ENCODE data around the gene DYNC1I1. TPM values are rescaled to one million over a fixed set of nuclear protein-coding genes. Genes with fewer than 3 reads are reported as not detected.

Gene DYNC1I1
- total and polyA plus RNA-seq, 4 donors: 0.39 to 7.6 (median 1.5) TPM

DNA sequence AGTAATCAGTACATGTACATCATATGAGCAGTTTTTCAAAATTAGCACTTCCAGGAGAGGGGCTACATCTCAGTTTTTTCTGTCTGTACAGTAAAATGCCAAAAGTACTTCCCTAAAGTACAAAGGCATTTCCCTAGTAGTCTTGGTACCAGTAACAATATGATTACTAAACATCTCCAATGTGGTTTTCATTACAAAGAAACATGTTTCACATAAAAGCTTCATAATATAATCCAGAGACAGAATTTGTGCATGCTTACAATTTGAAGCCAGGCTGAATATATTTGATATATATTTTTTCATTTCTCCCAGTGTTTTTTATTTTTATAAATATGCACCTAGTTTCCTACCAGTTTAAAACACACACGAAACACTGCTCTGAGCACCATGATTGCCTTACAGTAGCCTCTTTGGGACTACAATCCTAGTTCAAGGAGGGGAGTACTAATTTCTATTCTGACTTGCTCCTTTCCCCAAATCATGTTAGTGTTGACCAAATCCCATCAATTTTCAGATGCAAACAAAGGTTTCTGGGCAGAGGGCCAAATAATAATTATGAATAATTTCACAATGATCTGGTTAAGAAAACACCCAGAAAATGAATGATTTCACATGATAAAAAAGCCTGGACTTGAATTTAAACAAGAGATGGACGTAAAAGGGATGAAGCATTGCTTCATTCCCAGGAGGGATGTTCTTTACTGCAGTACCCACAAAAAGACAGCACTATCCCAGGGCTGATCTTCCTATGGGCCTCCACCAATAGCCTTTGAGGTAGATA lies 348.3 kb downstream of the DYNC1I1 start:
- Histone ChIP-seq H3K4me1 (ENCODE audit: control insufficient read depth in 5 of 5, insufficient read depth in 5 of 5, low read length in 5 of 5) (no peaks in the 10 kb centered on the region), H3K27me3 (ENCODE audit: control insufficient read depth in 3 of 3, insufficient read depth in 3 of 3, low read length in 2 of 3) (no peaks in the 10 kb centered on the region), H3K9me3 (ENCODE audit: control insufficient read depth in 4 of 4, insufficient read depth in 3 of 4, low read length in 3 of 4) (no peaks in the 10 kb centered on the region), H3K36me3 (ENCODE audit: control insufficient read depth in 4 of 4, insufficient read depth in 4 of 4, low read length in 4 of 4) (peaks cover 6 to 19% (median 9%) of the 10 kb centered on the region in 4 donors), H3K4me3 (no peak overlapping the region), H3K27ac (ENCODE audit: low read depth in 1 of 2, low read length in 1 of 2) (no peak overlapping the region), H3K9ac (ENCODE audit: insufficient read depth in 1 of 2, low read length in 2 of 2) (no peak overlapping the region)
- TF ChIP-seq, protein P1, sequence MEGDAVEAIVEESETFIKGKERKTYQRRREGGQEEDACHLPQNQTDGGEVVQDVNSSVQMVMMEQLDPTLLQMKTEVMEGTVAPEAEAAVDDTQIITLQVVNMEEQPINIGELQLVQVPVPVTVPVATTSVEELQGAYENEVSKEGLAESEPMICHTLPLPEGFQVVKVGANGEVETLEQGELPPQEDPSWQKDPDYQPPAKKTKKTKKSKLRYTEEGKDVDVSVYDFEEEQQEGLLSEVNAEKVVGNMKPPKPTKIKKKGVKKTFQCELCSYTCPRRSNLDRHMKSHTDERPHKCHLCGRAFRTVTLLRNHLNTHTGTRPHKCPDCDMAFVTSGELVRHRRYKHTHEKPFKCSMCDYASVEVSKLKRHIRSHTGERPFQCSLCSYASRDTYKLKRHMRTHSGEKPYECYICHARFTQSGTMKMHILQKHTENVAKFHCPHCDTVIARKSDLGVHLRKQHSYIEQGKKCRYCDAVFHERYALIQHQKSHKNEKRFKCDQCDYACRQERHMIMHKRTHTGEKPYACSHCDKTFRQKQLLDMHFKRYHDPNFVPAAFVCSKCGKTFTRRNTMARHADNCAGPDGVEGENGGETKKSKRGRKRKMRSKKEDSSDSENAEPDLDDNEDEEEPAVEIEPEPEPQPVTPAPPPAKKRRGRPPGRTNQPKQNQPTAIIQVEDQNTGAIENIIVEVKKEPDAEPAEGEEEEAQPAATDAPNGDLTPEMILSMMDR (IDR thresholded peaks at IDR 0.05; ENCODE audit: control extremely low read depth, extremely low read depth): no peak
- WGBS, 2 donors: 87% methylated on average over 2 of the region's 2 CpGs
- ATAC-seq (ENCODE audit: insufficient read depth, low FRiP score) (no peak), DNase-seq (no peak)

DNA sequence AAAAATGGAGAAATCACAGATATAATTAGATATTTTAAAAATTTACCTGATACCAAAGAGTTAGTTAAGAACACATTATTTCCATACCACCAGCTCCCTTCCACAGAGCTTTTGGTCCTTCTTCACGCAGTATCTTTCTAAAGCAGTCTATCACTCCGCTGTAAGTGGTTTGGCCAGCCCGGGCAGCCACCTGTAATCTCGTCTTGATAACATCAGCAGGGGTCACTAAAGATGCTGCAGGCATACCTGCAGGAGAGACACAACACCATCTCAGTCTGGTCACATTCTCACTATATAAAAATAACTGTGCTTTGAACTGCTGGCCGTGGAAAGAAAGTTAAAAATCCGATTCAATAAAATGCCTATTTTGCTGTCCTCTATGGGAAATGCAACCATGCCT lies 349.4 kb downstream of the DYNC1I1 start:
- Histone ChIP-seq H3K27ac (ENCODE audit: low read depth in 1 of 2, low read length in 1 of 2) (no peak overlapping the region), H3K36me3 (ENCODE audit: control insufficient read depth in 4 of 4, insufficient read depth in 4 of 4, low read length in 4 of 4) (peaks cover 6 to 23% (median 9%) of the 10 kb centered on the region in 4 donors), H3K4me1 (ENCODE audit: control insufficient read depth in 5 of 5, insufficient read depth in 5 of 5, low read length in 5 of 5) (no peaks in the 10 kb centered on the region), H3K9me3 (ENCODE audit: control insufficient read depth in 4 of 4, insufficient read depth in 3 of 4, low read length in 3 of 4) (no peaks in the 10 kb centered on the region), H3K27me3 (ENCODE audit: control insufficient read depth in 3 of 3, insufficient read depth in 3 of 3, low read length in 2 of 3) (no peaks in the 10 kb centered on the region), H3K4me3 (no peak overlapping the region), H3K9ac (ENCODE audit: insufficient read depth in 1 of 2, low read length in 2 of 2) (no peak overlapping the region)
- 90 to 97% methylated on average over 6 of the region's 6 CpGs for WGBS, 2 donors
- DNase-seq (no peak), ATAC-seq (ENCODE audit: insufficient read depth, low FRiP score) (no peak)
- TF ChIP-seq, protein P1 (IDR thresholded peaks at IDR 0.05; ENCODE audit: control extremely low read depth, extremely low read depth): no peak

DNA sequence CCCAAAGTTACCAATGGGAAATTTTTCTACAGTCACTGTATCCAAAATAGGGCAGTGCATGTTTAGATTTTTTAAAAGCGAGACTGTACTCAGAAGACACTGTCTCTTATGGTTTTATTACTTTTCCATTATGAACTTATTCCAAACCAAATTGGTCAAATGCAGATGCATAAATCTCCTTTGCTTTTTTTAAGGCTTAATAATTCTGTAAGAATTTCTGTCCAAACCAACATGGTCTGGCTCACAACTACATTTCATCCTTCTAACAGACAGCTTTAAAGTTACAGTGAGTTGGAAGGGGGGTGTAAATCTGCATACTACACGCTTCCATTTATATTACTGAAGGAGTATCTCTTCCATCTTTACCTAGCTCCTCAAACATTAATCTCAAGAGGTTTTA lies 350.4 kb downstream of the DYNC1I1 start:
- no peaks in the 10 kb centered on the region for H3K4me1 ChIP-seq (ENCODE audit: control insufficient read depth in 5 of 5, insufficient read depth in 5 of 5, low read length in 5 of 5)
- 96 to 99% methylated on average over 2 of the region's 2 CpGs for WGBS, 2 donors
- no peaks in the 10 kb centered on the region for H3K27me3 ChIP-seq (ENCODE audit: control insufficient read depth in 3 of 3, insufficient read depth in 3 of 3, low read length in 2 of 3)
- DNase-seq (no peak), ATAC-seq (ENCODE audit: insufficient read depth, low FRiP score) (no peak)
- H3K9me3 ChIP-seq (ENCODE audit: control insufficient read depth in 4 of 4, insufficient read depth in 3 of 4, low read length in 3 of 4): no peaks in the 10 kb centered on the region
- TF ChIP-seq, protein P1 (IDR thresholded peaks at IDR 0.05; ENCODE audit: control extremely low read depth, extremely low read depth): no peak
- H3K4me3 ChIP-seq: no peak overlapping the region
- peaks cover 6 to 23% (median 9%) of the 10 kb centered on the region in 4 donors for H3K36me3 ChIP-seq (ENCODE audit: control insufficient read depth in 4 of 4, insufficient read depth in 4 of 4, low read length in 4 of 4)
- H3K27ac ChIP-seq (ENCODE audit: low read depth in 1 of 2, low read length in 1 of 2): no peak overlapping the region
- no peak overlapping the region for H3K9ac ChIP-seq (ENCODE audit: insufficient read depth in 1 of 2, low read length in 2 of 2)
